GM04504 (cell line): ENCODE measurements around the gene NFE2L2.
A peak's percentile ranks its signal among the peaks of the same experiment; 100 is the strongest.
"Not testable (repeated sequence)": the region's sequence is repeated elsewhere in the genome, so short reads cannot be mapped to it uniquely, and the experiment has no call there.

Experiments
- DNase-seq: peaks from one replicate; pipeline ENCODE4 v3.0.0-alpha.2; 2012; ENCODE audit warnings: low read depth

NFE2L2 gene

DNA sequence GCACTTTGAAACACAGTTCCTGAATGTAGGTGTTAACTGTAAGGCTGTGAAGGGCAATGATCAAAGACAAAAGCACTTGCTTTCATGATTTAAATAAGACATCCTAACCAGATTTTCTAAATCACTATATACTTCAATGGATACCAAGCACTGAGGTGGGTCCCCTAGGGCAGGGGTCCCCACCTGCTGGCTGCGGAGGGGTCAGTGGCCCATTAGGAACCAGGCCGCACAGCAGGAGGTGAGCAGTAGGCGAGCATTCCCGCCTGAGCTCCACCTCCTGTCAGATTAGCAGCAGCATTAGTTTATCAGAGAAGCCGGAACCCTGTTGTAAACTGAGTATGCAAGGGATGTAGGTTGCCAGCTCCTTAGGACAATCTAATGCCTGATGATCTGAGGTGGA is 7.1 kb downstream of the NFE2L2 start:
- no peak for DNase-seq

DNA sequence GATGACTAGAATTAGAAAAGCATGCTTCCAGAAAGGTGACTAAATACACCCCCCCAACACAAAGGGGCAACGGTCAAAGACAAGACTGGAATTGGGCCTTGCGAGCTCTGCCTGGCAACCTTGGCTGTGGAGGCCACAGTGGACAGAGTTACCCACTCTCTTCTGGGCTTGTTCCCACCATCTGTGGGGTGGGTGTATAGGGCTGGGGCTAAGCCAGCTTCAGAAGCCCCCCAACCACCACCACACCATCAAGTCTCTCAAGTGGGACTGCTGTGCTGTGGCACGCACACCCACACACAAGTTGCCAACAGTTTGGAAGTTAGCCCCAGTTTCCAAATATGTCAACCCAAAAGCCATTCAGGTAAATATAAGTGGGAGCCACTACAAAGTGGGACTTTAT is 7.8 kb downstream of the NFE2L2 start:
- DNase-seq = no peak

DNA sequence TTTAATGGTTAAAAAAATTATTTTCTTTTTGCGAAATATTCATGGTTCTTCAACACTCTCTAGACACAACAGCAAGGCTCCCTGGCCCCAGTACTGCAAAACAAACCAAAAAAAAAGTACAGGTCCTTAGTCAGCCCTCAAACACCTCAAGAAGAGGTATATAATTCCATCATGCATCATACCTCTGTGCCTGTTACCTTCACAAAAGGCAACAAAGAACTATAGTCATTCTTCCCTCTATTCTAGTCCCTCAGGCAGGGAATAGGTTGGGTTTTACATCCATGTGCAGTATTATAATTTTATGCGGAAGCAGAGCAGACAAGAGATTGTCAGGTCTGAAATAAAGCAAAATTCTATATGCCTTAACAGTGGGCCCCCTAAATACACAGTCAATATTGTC is 8.5 kb downstream of the NFE2L2 start:
- no peak for DNase-seq

DNA sequence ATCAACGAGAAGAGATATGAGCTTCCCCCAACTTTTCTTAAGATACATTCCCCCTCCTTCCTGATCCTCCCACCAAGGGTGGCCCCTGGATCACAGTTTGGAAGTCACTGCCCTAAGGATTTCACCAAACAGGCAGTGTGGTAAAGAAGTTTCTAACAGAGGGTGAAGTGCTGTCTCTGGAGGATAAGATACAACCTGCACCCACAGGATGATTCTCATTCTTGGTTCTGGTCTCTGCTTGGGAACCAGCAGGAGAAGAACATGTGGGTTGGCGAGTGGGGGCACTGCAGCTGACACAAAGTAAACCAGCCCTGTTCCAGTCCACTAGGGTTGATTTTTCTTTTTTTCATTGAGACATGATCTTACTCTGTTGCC is 9.3 kb downstream of the NFE2L2 start:
- no peak for DNase-seq

DNA sequence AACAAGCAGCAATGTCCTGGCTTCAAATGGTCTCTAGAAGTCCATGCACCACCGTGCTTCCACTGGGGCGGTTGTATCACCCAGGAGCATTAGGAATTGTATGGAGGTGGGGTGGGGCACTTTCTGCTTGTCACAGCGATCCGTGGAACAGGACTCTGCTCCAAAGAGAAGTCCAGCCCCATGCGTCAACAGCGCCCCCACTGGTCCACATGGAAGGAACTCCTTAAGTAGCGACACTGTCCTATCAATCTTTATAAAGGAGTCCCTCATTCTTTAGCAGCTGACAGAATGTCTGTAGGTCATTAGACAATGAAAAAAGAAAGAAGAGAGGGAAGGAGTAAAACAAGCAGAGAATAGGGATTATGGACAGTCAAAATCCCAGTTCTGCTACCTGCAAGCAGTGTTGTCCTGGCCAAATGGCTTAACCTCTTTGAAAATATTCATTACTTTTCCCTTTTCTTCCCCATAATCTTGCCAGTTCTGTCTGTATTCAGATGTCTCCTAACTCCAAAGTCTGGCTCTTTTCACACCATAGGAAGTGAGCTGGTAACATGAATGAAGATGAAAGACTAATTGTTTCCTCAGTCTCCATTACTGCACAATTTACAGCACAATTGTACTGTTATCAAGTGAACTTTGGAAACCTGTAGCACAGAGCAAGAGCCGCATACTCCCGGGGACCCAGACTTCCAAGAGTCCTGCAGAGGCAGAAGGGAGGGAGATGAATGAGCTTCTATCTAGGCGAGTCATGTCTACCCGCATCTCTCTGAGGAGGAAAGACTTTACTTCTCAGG is 9.9 kb downstream of the NFE2L2 start:
- no peak for DNase-seq

DNA sequence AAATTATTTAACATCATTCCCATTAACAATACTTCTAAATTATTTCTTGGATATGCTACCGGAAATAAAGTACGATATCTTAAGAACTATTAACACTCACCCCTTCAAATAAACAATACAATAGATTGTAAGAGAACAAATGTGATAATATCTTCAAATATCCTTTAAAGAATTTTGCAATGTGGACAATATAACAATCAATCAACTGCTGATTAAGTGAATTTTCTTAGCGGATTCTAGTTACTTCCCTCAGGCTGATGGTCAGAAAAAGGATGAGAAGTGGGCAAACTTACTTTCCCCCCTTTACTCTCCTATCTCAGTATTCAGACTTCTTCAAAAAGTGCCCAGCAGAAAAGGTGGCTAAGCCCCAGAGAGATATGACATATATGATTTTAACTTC is 10.8 kb downstream of the NFE2L2 start:
- DNase-seq = no peak

DNA sequence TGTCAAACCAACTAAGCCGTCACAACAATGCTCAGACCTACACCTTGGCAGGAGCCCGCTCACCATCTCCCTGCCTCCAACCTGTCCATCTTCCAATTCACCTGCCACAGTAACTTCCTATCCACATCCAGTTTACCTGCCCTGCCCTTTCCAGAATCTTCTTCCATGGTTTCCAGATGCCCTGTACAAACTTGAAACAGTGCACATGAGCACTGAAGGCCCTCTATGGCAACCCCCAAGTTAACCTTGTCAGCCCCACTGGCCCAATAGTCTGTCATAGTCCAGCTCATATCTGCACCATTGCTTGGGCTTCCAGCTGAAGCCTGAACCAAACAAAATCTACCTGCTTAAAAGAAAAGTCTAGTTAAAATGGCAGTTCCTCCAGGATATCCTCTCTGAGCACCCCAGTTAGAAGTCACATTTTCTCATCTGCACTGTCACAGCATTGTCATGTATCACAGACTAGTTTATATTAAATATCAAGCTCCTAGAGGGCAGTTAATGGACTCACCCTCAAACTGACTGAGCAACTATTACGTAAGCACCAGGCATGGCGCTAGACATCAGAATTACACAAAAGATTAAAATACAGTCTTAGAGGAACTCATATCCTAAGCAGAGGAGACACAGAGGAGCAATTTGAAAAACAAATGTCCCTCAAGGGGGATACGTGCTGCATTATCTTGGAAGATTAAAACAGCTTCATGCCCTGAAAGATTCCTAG is 11.6 kb downstream of the NFE2L2 start:
- DNase-seq = no peak

DNA sequence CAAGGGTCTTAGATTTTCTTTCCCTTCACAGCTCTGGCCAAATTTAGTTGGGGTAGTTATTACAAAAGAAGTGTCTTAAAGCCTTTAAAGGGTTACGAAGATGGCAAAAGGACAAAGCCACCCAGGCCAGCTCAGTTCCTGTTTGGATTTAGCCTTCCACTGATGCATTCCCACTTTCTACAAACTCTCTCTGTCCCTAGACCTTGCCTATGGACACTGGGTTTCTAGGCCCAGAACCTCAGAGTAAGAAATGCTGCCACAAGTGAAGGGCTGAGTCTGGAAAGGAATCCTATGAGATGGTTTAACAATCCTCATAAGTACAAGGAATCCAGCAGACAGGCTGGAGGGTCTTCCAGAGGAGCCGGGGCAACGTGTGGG is 13.4 kb downstream of the NFE2L2 start:
- DNase-seq = no peak

DNA sequence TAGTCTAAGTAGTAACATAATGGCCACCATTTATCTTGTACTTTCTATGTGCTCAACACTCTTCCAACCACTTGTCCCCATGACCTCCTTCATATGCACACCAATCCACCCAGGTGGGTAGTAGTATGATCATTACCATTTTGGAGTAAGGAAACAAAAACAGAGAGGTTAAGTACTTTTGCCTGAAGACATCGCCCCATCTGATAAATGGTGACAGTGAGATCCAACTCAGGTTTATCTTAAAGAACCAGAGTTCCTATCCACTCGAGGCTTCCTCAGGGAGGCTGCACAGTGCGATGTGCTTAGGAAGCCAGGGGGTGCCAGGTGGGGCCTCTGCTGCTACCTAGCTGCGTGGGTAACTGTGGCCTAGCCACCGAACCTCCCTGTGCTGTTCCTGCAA is 14.1 kb downstream of the NFE2L2 start:
- DNase-seq = no peak

DNA sequence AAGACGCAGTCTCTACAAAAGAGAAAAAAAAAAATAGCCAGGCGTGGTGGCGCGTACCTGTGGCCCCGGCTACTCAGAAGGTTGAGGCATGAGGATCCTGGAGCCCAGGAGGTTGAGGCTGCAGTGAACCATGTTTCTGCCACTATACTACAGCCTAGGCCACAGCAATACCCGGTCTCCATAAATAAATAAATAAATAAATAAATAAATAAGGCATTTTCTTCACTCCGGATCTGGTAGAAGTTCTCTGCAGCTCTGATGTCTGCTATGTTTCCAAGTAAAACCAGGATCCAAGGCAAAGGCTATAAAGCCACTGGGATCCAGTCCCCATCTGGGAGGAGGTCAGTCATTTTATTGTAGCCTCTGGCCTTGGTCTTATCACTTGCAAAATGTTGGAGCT is 15.5 kb downstream of the NFE2L2 start:
- DNase-seq = no peak

DNA sequence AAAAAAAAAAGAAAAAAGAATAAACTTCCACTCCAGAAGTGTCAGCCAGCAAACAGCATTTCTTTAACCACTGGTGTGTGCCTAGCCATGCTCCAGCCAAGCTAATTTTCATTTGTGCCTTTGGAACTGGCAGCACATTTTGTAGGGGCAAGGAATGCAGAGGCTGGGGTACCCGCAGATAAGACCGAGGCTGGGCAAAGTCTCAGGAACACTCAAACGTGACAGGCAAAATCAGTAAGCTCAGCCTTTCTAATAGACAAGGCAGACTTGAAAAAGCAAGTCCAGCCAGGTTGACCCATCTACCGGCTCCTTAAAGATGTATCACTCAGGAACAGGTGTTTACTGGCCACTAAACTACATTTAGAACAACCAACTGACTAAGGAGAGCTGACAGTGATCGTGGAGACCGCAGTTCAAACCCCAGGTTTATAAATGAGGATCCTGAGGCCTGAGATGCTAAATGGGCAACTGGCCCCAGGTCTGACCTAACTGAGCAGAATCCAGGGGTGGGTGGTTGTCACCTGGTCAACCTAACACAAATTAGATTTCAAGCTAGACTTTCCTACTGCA is 16.7 kb downstream of the NFE2L2 start:
- no peak for DNase-seq

DNA sequence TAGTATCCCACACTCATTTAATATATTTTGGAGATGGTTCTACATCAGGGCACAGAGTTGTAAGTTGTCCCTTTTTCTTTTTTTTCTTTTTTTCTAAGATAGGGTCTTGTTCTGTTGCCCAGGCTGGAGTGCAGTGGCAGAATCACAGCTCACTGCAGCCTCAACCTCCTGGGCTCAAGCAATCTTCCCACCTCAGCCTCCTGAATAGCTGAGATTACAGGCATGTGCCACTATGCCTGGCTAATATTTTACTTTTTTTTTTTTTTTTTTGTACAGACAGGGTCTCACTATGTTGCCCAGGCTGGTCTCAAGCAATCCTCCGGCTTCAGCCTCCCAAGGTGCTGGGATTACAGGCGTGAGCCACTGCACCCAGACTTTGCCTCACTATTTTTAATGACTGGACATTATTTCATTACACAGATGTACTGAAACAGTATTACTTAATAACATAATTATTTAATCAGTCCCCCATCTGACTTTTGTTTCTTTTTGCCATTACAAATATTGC is 17.9 kb downstream of the NFE2L2 start:
- DNase-seq = not testable (repeated sequence)

DNA sequence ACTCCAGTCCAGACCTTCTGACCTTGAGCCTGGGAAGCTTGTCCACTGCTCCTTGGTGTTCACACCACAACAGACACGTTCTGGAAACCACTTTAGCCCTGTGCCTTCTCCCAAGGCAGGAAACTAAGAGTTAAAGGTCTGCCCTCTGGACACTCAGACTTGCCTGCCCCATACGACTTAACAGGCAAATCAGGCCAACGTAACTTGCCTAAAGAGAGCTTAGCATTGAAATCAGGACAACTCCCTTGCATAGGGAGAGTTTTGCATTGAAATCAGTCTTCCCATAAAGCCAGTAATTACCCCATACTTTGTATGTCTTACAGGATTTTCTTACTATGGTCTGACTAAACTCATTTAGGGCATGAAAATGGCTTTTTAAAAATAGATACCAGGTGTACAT is 18.5 kb downstream of the NFE2L2 start:
- DNase-seq = no peak

DNA sequence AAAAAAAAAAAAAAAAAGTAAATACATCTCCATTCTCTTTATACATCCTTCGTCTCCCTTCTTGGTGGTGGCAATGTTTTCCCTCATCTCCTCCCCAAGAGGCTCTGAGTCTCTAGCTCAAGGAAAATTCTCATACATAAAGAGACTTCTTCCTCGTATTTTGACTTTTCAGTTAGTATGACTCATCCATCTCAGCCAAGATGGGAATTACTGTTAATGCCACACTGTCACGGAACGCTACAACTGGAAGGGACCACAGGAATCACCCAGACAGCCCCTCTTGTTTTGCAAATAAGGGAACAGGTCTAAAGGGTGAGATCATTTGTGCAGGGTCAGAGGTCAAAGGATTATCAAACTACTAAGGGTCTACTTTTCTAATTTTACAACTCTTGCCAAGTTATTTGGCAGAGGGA is 19.5 kb downstream of the NFE2L2 start:
- peak; percentile 80 for DNase-seq

DNA sequence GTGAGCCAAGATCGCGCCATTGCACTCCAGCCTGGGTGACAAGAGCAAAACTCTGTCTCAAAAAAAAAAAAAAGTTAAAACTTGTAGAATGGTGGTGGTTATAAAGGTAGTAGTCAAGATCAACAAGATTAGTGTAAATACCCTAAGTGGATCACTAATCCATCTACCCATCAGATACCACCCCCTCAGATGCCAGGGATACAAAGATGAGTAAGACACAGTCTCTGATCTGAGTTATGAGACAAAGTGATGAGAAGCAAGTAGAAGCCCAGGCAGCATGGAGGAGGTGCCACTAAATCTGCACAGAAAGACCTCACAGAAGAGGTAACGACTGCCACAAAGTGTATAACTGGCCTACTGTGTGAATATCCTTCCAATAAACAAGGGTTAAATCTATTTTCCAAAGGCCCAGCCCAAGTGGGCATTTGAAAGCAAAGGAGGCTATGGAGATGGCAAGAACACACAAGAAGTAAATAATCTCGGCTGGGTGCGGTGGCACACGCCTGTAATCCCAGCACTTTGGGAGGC is 20.2 kb downstream of the NFE2L2 start:
- no peak for DNase-seq

DNA sequence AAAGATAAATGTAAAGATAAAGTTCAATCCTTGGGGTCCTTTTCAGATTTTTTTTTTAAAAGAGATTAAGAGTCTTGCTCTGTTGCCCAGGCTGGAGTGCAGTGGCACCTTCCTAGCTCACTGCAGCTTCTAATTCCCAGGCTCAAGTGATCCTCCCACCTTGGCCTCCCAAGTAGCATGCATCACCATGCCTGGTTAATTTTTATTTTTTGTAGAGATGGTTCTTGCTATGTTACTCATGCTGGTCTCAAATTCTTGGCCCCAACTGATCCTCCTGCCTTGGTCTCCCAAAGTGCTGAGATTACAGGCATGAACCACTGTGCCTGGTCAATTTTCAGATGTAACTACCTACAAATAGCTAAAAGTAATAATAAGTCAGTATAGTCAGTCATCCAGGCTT is 21.1 kb downstream of the NFE2L2 start:
- DNase-seq = no peak

DNA sequence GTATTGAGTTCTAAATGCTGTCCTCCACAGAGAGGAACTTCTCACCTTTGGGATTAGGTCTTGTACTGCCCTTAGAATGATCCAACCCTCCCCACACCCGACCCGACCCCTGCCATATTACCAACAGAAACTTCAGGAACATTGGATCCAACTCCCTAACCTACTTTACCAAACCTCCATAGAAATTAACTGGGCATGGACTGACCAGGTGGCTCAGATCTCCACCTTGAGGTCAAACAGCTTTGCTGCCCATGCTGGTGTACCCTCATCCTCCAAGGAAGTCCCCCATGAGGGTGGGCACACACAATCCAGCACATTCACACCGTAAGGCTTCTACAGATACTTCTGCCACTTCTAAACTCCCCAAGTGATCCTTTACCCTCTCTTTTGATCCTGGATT is 21.5 kb downstream of the NFE2L2 start:
- DNase-seq = no peak

DNA sequence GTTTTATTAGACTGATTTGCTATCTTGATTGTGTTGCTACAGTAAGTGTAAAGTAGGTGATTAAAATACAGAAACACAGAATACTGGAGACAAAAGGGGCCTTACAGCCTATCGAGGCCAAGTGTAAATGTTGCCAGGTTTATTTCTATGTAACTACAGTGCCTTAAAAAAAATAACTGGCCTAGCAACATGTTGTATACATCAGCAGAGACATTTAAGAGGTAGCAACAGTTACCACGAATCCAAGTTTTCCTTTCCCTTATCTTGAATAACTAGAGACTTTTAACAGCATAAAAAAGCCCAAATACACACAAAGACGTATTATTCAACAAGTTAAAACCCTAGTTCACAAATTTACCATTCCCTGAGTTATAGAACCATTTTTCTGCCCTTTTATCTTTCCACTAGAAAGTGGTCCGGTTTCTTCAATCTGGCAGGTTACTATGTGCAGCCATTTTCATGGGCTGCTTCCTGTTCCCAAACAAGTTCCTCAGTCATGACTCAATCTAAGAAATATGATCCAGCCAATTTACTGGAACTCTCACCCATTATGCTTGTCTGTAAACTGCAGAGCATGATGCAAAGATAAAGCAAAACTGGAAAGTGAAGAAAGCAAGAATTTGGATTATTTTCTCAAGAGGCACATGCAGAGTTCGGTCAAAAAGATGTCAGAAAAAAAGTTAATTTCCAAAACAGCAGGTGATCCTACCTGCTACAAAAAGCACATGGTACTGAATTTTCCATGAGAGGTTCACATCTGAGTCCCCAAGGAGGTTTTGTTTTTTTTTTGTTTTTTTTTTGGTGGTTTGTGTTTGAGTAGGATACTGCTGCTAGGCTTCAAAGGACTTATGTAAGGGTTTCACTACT is 22.2 kb downstream of the NFE2L2 start:
- peak; percentile 90 for DNase-seq

DNA sequence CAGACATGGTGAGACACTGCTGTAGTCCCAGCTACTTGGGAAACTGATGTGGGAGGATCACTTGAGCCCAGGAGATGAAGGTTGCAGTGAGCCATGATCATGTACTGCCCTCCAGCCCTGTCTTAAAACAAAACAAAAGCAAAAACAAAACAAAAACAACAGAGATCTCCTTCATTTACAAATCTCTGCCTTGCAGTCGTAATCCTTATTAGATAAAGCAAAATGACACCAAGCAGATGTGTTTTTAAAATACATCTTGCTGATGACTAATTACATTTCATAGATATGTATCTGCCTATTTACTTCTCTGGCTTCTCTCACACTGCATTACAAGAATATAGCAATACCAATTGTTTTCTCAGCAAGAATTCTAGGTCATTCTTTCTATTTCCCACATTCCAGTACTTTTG is 22.8 kb downstream of the NFE2L2 start:
- DNase-seq = peak; percentile 26

DNA sequence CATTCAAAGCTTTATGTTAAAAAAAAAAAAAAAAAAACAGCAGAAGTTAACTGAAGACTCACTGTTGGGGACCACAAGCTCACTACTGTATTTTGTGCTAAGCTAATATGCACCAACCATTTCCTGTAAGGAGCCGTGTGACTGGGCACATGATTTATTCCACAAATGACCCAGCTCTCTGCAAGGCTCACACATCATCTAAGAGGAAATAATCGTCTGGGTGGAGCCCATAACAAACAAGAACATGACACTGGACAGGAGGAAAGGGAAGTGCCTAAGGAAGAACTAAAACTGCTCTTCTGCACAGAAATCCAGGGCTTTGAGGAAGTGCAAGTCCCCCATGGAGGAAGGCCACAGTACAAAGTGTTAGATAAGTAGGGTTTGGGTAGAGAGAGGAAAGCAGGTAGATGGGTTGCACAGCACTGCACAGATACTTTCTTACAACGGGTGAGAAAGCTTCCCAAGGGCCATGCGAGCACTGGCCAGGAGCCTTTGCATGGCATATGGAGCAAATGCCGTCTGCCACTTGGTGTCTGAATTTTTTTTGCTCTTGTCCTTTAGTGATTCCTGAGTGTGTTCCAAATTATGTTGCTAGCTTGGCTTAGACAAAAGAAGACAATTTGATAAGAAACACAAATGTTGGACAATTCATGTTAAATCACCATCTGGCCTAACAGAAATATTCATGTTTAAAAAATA is 24.4 kb downstream of the NFE2L2 start:
- DNase-seq = peak; percentile 35

DNA sequence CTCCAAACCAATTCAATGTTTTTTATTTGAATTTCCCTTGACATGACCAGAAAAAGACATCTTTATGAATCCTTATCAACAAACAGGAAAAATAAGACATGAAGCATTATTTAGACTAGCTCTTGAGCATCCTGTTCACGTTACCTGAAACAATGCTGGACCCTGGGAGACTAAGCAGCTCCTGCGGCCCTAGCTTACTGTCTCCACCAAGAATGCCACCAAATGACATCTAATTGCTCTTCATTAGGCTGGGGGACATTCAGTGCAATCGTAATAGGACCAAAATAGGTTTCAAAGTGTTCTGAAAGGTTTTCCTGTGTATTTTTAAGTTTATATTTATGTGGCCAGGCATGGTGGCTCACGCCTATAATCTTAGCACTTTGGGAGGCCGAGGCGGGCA is 25.5 kb downstream of the NFE2L2 start:
- DNase-seq = no peak
